Measurements from ENCODE around the gene CSGALNACT2.

The CSGALNACT2 gene

DNA sequence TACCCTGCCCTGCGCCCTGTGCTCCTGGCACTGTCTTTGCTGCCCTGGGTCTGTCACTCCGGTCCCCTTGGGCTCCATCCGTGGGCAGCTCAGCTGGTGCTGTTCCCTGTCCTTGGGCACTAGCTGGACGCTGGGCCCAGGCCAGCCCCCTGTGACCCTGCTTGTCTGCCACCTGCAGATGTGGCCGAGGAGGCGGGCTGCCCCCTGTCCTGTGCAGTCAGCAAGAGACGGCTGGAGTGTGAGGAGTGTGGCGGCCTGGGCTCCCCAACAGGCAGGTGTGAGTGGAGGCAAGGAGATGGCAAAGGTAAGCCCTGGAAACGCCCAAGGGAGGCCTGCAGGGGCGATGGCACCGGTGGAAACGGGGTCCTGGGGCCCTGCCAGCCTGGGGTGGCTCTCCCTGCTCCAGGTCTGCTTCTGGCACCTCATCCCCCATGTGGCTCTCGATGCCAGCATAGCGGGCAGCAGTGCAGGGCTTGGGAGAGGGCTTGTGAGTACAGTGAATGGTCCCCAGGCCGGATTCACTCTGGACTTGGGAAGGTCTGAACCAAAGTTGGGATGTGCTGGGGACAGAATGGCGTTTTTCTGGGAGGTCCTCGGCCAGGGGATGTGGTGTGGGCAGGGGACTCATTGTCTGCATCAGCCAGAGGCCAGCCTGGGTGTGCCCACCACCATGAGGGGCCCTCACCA lies 26.2 kb upstream of the CSGALNACT2 start:
- in situ Hi-C loops (cut with HindIII; ENCODE audit: low sequenced_read_pairs) = no loop called here

DNA sequence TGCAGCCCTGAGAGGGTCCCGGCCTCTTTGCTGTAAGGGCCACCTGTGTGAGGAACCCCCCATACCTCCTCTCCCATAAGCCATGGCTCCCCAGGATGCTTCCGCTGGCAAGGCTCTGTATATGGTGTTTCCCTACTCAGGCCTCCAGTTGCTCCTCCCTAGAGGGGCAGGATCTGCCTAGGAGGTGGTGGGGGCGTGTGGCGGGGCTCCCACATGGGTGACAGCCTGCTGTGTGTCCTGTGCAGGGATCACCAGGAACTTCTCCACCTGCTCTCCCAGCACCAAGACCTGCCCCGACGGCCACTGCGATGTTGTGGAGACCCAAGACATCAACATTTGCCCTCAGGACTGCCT lies 25.7 kb upstream of the CSGALNACT2 start:
- in situ Hi-C loops (cut with HindIII; ENCODE audit: low sequenced_read_pairs) = no loop called here

DNA sequence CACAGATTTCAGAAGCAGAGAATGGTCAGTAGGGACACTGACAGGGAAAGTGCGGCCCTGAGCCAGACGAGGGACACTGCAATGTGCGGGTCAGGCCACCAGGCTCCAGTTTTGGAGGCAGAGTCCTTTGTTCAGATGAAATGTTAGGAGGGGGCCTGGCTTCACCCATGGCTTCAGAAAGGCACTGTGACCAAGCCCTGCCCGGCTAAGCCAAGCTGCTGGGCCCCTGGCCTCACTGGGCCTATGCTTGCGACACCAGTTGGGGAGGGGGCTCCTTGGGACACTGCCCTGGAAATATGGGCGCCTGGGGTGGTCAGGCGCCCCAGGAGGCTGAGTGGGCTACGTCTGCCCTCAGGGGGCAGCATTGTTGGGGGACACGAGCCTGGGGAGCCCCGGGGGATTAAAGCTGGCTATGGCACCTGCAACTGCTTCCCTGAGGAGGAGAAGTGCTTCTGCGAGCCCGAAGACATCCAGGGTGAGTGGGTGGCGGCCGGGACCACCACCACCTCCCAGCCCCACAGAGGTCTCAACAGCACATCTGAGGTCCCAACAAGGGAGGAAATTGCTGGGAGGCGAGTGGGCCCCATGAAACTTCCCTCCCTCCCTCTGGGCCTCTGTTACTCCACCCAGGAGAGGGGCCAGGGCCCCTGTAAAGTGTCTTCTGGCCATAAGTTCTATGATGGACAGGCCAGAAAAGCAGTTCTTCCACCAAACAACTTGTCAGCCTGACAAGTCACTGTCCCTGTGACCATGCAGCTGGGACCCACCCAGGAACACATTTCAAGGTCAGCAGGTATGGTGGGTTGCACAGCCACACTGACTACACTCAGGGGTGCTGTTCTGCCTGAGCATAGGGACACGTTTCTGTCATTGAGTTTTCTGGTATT lies 24.8 kb upstream of the CSGALNACT2 start:
- in situ Hi-C loops (cut with HindIII; ENCODE audit: low sequenced_read_pairs) = no loop called here

DNA sequence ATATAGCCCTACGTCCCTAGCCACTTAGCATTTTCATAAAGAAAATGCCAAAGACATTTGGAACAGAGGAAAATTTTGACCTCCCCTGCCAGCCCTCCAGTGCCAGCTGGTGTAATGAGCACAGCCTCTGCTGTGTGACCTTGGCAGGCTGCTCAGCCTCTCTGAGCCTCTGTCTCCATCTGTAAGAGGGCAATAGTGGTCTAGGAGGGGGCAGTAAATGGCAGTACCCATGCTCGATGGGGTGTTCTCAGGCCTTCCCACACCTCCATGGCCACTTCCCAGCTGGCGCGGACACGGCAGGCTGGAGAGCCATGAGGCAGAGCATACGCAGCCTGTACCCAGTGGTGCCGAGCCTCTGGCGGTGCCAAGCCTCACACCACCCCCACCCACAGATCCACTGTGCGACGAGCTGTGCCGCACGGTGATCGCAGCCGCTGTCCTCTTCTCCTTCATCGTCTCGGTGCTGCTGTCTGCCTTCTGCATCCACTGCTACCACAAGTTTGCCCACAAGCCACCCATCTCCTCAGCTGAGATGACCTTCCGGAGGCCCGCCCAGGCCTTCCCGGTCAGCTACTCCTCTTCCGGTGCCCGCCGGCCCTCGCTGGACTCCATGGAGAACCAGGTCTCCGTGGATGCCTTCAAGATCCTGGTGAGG lies 24.0 kb upstream of the CSGALNACT2 start:
- in situ Hi-C loops (cut with HindIII; ENCODE audit: low sequenced_read_pairs) = no loop called here

DNA sequence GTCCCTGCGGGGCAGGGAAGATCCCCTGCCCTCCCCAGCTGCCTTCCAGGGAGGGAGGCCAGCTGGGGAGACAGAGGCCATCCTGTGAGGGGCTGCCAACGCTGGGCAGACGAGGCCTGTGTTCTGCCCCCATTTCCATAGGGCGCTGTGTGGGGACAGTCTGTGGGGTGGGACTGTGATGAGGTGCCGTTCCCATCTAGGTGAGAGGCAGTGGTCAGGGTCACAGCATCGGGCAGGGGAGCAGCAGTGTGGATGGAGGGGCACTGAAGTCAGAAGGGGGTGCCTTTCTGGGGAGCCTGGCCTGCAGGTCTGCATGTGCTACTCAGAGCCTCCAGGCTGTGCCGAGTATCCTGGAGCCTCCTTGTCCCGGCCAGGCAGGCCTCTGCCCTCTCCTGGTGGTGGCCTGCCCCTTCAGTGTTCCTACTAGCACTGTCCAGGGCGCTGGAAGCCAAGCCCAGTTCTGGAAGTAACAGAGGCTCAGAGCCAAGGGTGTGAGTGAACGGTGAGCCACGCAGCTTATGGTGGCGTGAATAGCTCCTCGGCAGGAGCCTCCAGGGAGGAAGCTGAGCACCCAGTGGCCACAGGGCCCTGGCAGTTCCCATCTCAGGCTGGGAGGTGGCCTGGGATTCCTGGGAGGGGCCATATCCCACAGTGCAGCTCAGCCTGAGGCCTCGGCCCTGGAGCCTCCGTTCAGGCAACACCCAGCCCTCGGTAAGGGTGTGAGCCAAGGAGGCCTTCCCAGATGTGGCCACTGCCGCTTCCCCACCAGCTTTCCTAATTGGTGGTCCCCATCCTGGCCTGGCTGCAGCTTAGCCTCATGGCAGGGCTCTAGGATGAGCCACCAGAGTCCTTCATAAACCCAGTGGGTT lies 23.3 kb upstream of the CSGALNACT2 start:
- in situ Hi-C loops (cut with HindIII; ENCODE audit: low sequenced_read_pairs) = loop anchor here (5.0 kb wide), 1 partner anchor 48 kb away; no protein-coding TSS in a partner anchor

DNA sequence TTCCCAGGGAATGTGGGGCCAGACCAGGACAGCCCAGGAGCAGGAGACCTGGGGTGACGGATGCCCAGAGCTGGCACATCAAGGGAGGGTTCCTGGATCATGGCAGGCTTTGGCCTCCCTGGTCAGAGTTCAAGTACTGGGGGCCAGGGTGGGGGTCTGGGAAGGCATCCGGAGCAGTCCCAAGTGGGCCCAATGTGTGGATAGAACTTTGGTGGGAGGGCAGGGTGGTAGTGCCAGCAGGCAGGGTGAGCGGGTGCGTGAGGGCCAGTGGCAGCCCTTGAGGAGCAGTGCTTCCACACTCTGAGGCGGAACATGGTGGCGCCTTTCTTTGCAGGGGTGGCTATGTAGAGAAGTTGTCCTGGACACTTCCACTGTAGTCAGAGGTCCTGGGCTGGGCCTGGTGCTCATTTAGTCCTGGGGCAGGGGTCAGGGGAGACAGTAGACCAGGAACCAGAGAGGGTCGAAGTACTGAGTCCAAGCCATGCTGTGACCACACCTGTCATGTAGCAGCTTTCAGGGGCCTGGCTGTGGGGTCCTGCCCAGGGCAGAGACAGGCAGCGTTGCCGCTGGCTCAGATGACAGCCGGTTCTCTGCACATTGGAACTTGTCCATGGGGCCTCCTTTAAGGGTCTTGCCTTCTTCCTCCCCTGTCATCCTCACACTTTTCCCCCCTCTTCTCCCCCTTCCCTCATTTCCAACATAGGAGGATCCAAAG lies 22.2 kb upstream of the CSGALNACT2 start:
- in situ Hi-C loops (cut with HindIII; ENCODE audit: low sequenced_read_pairs) = loop anchor here (5.0 kb wide), 1 partner anchor 49 kb away; no protein-coding TSS in a partner anchor

DNA sequence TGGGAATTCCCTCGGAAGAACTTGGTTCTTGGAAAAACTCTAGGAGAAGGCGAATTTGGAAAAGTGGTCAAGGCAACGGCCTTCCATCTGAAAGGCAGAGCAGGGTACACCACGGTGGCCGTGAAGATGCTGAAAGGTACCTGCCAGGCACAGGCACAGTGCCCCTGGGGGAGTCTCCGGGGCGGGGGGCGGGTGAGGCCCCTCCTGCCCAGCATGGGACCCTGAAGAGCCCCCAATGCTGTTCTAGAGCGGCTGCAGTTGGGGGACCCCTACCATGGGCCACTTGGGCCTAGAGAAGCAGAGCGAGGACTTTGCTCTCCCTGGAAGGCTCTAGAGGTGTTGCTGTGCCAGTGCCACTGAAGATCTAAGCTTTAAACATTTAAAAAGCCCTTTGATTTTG lies 21.6 kb upstream of the CSGALNACT2 start:
- in situ Hi-C loops (cut with HindIII; ENCODE audit: low sequenced_read_pairs) = loop anchor here (5.0 kb wide), 1 partner anchor 49 kb away; no protein-coding TSS in a partner anchor

DNA sequence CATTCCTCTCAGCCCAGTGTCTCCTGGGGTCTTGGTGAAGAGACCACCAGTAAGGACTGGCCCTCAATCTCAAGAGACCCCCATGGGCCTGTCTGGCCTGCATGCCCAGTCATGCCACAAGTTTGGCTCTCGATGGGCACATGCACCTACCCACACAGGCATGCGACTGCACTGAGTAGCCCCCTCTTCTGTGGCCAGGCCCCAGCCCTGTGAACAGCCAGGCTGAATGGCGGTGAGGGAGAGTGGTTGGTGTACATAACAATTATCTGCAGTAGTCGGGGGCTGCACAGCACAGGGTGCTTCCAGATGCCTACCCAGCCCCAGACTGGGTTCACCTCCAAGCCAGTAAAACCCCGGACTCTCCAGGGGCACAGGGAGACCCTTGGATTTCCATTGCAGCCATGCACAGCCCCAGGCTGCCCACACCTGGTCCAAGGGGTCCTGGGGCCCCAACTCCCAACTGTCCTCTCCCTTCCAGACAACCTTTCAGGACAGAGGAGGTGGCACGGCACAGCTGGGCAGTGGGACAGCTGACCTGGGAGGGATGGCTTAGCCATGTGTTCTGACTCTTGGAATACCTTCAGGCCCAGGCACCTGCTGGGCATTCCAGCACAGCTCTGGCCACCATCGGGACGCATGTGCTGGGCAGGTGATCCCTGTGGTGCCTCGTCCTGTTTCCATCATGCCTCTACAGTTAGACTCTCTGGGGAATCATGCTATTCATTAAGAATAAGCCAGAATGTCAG lies 21.0 kb upstream of the CSGALNACT2 start:
- in situ Hi-C loops (cut with HindIII; ENCODE audit: low sequenced_read_pairs) = loop anchor here (5.0 kb wide), 1 partner anchor 50 kb away; no protein-coding TSS in a partner anchor

DNA sequence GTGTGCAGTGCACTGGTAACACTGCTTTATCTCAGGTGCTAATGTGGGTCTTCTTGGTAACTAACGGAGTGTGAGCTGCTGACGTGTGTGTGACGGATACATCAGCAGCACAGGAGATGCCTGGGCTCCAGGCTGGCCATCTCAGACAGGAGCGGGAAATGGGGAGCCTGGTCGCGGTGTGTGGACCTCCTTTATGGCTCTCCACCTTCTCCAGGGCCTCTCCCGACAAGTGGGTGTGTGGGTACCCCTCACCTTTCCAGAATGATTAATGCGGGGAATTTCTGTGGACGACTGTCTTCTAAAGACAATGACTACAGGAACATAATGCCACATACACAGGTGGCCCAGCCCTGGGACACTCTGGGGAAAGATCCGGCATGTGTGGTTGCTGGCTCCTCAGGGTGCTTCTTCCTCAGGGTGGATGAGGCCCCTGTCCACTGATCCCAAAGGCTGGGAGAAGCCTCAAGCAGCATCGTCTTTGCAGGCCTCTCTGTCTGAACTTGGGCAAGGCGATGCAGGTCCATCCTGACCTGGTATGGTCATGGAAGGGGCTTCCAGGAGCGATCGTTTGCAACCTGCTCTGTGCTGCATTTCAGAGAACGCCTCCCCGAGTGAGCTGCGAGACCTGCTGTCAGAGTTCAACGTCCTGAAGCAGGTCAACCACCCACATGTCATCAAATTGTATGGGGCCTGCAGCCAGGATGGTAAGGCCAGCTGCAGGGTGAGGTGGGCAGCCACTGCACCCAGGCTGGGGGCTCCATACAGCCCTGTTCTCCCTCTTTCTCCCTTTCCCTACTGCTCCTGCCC lies 20.3 kb upstream of the CSGALNACT2 start:
- in situ Hi-C loops (cut with HindIII; ENCODE audit: low sequenced_read_pairs) = loop anchor here (5.0 kb wide), 1 partner anchor 51 kb away; no protein-coding TSS in a partner anchor

DNA sequence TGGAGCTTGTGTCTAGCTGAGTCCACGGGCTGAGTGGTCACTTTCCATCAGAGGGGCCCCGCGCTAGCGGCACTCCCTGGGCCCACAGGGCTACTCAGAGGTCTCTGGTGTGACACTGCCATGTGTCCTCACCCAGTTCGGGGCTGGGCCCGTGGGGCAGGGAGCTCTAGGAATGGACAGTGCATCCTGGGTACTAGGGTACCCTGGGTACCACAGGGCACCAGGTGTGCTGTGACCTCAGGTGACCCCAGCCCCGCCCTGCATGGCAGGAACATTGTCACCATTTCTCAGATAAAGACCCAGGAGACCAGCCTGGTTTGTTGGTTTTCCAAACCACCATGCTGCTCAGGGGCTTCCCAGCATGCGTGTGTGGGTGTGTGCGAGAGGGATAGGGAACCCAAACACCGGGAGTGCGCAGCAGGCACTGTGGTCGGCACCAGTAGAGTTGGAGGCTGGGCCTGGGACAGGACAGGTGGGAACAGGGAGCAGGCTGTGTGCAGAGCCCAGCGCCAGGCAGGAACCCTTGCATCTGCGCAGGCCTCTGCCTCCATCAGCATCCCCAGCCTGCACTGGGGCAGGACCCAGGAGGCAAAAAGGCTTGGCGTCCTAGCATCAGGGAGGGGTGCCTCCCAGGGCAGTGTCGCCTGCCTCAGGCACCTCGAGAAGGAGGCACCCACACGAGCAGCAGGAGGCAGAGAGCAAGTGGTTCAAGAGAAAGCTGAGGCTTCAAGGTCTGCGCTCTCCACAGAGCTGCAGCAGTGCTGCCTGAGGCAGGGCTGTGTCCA lies 19.4 kb upstream of the CSGALNACT2 start:
- in situ Hi-C loops (cut with HindIII; ENCODE audit: low sequenced_read_pairs) = loop anchor here (5.0 kb wide), 1 partner anchor 52 kb away; no protein-coding TSS in a partner anchor

DNA sequence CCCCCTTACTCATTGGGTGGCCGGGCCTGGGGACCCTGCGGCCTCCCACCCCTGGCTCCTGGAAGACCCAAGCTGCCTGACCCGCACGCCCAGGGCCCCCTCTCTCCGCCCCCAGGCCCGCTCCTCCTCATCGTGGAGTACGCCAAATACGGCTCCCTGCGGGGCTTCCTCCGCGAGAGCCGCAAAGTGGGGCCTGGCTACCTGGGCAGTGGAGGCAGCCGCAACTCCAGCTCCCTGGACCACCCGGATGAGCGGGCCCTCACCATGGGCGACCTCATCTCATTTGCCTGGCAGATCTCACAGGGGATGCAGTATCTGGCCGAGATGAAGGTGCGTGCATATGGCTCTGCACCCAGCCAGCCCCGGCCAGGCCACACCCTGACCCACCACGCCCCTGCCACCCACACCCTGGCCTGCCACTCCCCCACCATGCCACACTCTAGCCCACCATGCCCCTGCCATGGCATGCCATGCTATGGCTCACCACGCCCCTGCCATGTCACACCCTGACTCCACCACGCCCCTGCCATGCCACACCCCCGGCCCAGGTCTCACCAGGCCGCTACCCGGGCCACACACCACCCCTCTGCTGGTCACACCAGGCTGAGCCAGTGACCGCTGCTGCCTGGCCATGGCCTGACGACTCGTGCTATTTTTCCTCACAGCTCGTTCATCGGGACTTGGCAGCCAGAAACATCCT lies 18.7 kb upstream of the CSGALNACT2 start:
- in situ Hi-C loops (cut with HindIII; ENCODE audit: low sequenced_read_pairs) = loop anchor here (5.0 kb wide), 1 partner anchor 52 kb away; no protein-coding TSS in a partner anchor

DNA sequence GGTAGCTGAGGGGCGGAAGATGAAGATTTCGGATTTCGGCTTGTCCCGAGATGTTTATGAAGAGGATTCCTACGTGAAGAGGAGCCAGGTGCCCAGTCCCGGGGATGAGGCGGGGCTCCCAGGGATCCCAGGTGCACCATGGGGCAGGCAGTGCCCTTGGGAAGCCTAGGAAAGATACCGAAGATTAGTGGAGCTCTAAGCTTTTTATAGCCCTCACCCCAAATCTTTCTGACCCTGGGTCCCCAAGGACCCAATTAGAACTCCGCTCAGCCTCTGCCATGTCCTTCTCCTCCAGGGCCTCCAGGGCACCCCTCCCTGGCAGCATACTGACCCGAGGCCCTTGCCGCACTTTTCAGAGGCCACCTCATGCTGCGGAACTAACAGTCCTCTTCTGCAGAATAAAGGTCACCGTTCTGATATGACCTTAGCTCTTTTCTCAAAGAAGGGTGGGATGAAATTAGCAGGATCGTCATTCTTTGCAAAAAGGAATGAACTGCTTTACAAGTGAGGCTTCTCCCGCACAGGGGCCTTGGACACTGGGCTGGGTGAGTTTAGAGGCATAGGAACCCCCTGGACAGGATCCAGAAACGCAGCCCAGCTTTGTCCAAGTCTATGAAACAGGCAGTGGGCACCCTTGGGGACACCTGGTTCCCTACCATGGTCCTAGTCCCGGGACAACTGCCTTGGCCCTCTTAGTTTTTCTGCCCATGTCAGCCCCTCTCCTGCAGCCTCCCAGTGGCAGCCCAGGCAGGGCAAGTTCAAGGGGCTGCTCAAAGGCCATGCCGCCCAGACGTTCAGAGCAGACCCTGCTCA lies 17.9 kb upstream of the CSGALNACT2 start:
- in situ Hi-C loops (cut with HindIII; ENCODE audit: low sequenced_read_pairs) = no loop called here

DNA sequence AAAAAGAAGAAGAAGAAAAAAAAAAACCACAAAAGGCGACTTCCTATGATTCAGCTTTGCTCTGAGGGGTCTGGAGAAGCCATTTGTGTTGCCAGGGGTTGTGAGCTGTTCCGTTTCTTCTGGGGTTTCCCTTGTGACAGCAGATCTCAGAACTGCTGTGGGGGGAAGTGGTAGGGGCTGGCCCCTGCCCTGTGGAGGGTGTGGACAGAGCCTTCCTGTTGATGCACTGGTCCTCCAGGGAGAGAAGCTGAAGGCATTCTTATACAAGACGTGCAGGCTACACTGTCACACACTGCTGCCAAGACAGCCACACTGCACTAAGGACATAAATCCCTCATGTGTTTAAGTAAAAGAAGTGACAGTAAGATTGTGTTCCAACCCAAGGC lies 17.3 kb upstream of the CSGALNACT2 start:
- in situ Hi-C loops (cut with HindIII; ENCODE audit: low sequenced_read_pairs) = no loop called here

DNA sequence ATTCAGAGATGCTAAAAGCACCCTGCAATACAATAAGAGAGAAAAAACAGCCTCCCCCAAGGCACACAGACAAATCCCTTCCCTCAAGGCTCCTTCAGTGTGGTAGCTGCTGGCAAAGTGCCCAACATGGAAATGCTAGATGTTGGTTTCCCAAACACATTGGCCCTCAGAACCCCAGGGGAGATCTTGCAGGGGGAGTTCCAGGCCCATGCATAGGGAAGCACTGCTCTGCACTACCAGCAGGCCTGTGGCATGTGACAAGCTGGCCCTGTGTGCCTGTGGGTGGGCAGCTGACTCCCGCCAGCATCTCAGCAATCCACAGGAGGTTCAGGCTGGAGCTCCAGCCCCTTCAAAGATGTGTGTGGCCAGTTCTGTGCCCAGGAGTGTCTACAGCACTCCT lies 16.8 kb upstream of the CSGALNACT2 start:
- in situ Hi-C loops (cut with HindIII; ENCODE audit: low sequenced_read_pairs) = no loop called here

DNA sequence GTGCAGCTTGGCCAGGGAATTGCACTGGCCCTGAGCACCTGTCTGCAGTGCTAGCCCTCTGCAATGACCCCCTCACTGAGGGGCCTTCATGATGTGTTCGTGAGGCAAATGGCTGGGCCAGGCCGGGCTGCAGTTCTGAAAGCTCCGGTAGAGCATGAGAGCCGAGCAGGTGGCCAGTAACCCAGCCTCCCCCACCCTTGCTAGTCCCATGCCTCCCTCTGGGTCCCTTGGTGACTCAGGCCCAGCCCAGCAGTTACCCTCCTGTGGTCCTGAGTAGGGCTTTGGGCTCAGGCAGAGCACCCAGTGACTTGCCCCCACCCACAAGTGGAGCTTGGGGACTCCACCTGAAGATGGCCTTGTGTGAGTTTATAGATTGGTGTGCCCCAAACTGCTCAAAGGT lies 16.1 kb upstream of the CSGALNACT2 start:
- in situ Hi-C loops (cut with HindIII; ENCODE audit: low sequenced_read_pairs) = no loop called here

DNA sequence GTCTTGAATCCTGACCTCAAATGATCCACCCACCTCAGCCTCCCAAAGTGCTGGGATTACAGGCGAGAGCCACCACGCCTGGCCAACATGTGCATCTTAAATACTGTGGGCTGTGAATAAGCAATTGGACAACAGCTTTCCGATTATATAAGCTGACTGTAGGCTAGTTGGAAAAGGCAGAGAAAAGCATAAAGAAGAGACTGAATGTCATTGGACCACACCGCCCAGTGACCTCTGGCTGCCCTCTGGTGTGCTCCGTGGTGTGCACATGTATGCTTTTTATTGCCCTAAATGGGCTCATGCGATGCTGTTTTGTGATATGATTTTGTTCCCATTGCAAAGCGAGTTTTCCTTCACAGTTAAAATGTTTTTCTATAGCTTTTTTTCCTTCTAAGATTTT lies 15.4 kb upstream of the CSGALNACT2 start:
- in situ Hi-C loops (cut with HindIII; ENCODE audit: low sequenced_read_pairs) = no loop called here
